GM23248 (cell line): ENCODE results near the gene VWA8.

ENCODE experiments used
- EZH2 ChIP-seq: fragments of 200-600 bp; sonication (generic); IDR thresholded peaks from 2 replicates; pipeline ENCODE4 v1.6.1; 2018; ENCODE audit warnings: antibody characterized with exemption, mild to moderate bottlenecking; ENCODE audit not compliant: insufficient read depth, poor library complexity, severe bottlenecking
- EZH2phosphoT487 ChIP-seq: fragments of 200-600 bp; sonication (generic); IDR thresholded peaks from 2 replicates; pipeline ENCODE4 v1.6.1; 2018; ENCODE audit warnings: antibody characterized with exemption, moderate library complexity, mild to moderate bottlenecking, low read depth; ENCODE audit not compliant: insufficient read depth

DNA sequence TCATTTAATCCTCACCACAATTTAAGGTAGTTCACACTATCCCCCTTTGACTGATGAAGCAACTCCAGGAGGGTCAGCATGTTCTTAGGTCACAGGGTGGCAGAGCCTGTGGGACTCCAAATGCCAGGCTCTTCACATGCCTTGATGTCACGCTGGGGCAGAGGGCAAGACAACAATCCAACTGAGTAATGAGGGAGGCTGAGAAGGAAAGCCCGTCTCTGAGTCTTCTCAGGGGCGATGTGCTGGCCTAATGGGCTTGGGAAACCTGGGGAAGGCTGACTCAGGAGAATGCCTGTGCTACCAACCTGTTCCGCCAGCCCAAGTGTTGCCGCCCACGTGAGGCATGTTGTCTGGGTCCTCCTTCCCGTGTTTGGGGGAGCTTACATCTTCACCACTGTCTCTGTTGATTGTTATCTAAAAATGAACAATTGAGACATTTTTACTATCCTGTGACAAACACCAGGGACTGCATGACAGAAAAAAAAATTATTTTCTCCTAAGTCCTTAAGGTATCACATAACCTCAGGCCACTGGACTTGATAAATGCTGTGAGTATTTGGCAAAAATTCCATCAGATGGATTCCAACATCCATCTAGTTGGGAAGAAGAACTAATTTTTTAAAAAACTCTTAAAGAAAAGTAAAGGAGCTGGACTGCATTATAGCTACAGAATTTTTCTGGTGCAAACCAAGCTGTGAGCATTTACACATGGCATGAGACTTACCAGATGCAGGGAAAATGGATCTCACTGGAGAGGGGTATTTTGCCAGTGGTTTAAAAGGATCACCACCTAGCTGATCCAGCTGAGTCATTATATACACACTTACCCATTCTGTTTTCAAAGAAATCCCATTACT lies 346.0 kb downstream of the VWA8 start:
- TF ChIP-seq EZH2 (no peak), EZH2phosphoT487 (no peak)
